Neural progenitor cell (in vitro differentiated cells): Measurements from ENCODE around the gene GCAT. TPM values are rescaled to one million over a fixed set of nuclear protein-coding genes. Genes with fewer than 3 reads are reported as not detected.

Source experiments
- DNase-seq: peaks from one replicate; pipeline ENCODE4 v3.0.0-alpha.2; 2016; ENCODE audit warnings: low spot score
- H2AFZ ChIP-seq: fragments of 200-600 bp; sonication (generic); replicated peaks from 2 replicates; pipeline ENCODE4 v1.6.1; 2016; ENCODE audit warnings: antibody characterized with exemption
- H3F3A ChIP-seq: fragments of 200-600 bp; sonication (generic); 2 replicates; pipeline ENCODE4 v1.6.1; 2016; ENCODE audit warnings: antibody characterized with exemption, low read depth
- H3K27ac ChIP-seq: fragments of 200-600 bp; sonication (generic); 2 replicates; pipeline ENCODE4 v1.5.1; 2016; ENCODE audit warnings: mild to moderate bottlenecking
- H3K27me3 ChIP-seq: fragments of 200-600 bp; sonication (generic); 2 replicates; pipeline ENCODE4 v1.6.1; 2016; ENCODE audit warnings: mild to moderate bottlenecking, moderate library complexity
- H3K36me3 ChIP-seq: fragments of 200-600 bp; sonication (generic); 2 replicates; pipeline ENCODE4 v1.5.1; 2016
- H3K4me1 ChIP-seq: fragments of 200-600 bp; sonication (generic); 2 replicates; pipeline ENCODE4 v1.6.1; 2016; ENCODE audit warnings: mixed run types
- H3K4me2 ChIP-seq: fragments of 200-600 bp; sonication (generic); 2 replicates; pipeline ENCODE4 v1.6.1; 2016
- H3K4me3 ChIP-seq: fragments of 200-600 bp; sonication (generic); 2 replicates; pipeline ENCODE4 v1.5.1; 2016
- H3K79me2 ChIP-seq: fragments of 200-600 bp; sonication (generic); 2 replicates; pipeline ENCODE4 v1.6.1; 2016; ENCODE audit warnings: low read depth
- H3K9ac ChIP-seq: fragments of 200-600 bp; sonication (generic); 2 replicates; pipeline ENCODE4 v1.6.1; 2016
- H3K9me3 ChIP-seq: fragments of 200-600 bp; sonication (generic); 2 replicates; pipeline ENCODE4 v1.5.1; 2016; ENCODE audit warnings: low read depth
- H4K20me1 ChIP-seq: fragments of 200-600 bp; sonication (generic); 2 replicates; pipeline ENCODE4 v1.6.1; 2016; ENCODE audit warnings: low read depth
- H3K27ac Mint-ChIP-seq: 3 replicates; pipeline ENCODE4 v1.8.0; 2021; ENCODE audit warnings: mixed read lengths
- H3K27me3 Mint-ChIP-seq: 2 replicates; pipeline ENCODE4 v1.8.0; 2022; ENCODE audit warnings: low read depth, mild to moderate bottlenecking, inconsistent platforms, moderate library complexity, mixed read lengths; ENCODE audit not compliant: insufficient read depth
- H3K36me3 Mint-ChIP-seq: 3 replicates; pipeline ENCODE4 v1.8.0; 2021; ENCODE audit warnings: mixed read lengths
- H3K4me1 Mint-ChIP-seq: 3 replicates; pipeline ENCODE4 v1.8.0; 2021; ENCODE audit warnings: mixed read lengths
- H3K4me3 Mint-ChIP-seq: 3 replicates; pipeline ENCODE4 v1.8.0; 2021; ENCODE audit warnings: mild to moderate bottlenecking, moderate library complexity, mixed read lengths
- H3K9me3 Mint-ChIP-seq: 3 replicates; pipeline ENCODE4 v1.8.0; 2020; ENCODE audit warnings: mixed read lengths
- EZH2 ChIP-seq: fragments of 200-600 bp; sonication (generic); IDR thresholded peaks from 2 replicates; pipeline ENCODE4 v1.6.1; 2017; ENCODE audit warnings: antibody characterized with exemption, mild to moderate bottlenecking, moderate library complexity
- EZH2phosphoT487 ChIP-seq: fragments of 200-600 bp; sonication (generic); IDR thresholded peaks from 2 replicates; pipeline ENCODE4 v1.6.1; 2017; ENCODE audit warnings: antibody characterized with exemption
- total RNA-seq: library from RNA; depleted of rRNA; stranded (reverse); fragments of >200 nt; gene quantifications from 2 replicates; pipeline ENCODE4 v1.2.3, GENCODE V29; 2015; ENCODE audit warnings: low replicate concordance
- TF ChIP-seq, protein P1 (sequence below): fragments of 200-600 bp; sonication (generic); IDR thresholded peaks from 2 replicates; pipeline ENCODE4 v1.5.1; 2017; ENCODE audit warnings: antibody characterized with exemption, mild to moderate bottlenecking

Gene GCAT
- total RNA-seq, 1 donor from 2014 or later, result 21.2 TPM

DNA sequence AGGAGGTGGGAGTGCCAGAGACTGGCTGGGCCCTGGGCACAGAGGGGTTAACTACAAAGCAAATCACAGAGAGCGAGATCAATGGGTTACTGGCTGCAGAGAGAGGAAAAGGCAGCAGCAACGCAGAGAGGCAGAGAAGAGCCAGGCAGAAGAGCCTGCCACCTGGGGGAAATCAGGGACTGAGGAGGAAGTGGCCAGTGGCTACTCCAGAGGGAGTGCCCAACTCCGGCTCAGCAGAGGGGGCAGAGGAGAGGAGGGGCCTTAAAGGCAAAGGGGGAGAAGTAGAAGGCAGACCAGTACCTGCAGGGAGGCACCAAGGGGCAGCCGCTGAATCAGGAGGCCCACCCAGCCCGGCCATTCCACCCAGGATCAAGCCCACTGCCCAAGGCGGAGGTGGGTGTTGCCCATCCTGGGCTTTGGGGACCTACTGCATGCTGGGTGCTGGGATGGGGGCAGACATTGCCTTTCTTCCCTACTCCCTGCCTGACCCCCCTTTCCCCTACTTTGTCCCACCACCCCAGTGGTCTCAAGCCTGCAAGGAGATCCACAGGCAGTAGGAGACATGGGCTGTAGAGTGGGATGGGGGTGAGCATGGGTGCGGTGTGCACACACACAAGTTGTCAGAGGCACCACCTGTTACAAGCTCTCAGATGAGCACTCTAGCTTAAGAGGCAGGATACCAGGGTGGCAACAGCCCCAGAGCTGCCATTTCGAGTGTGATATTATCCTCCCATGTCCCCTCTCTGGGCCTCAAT is 14.5 kb downstream of the GCAT start:
- H3K4me3 Mint-ChIP-seq, result peak overlapping the region; percentile 11
- H3K36me3 Mint-ChIP-seq, result no peaks in the 10 kb centered on the region
- peak overlapping the region; percentile 13 for H3K27ac Mint-ChIP-seq
- peaks cover 32% of the 10 kb centered on the region for H3K27me3 Mint-ChIP-seq
- peaks cover 25% of the 10 kb centered on the region for H3K4me1 Mint-ChIP-seq
- peaks cover 26% of the 10 kb centered on the region for H3K4me1 ChIP-seq
- H3K9me3 ChIP-seq, result no peaks in the 10 kb centered on the region
- DNase-seq, result peak; percentile 70
- H3K4me2 ChIP-seq, result peak overlapping the region; percentile 58
- H2AFZ ChIP-seq, result peak overlapping the region; percentile 82
- H3K36me3 ChIP-seq, result no peaks in the 10 kb centered on the region
- H3K4me3 ChIP-seq, result no peak overlapping the region
- H3K27me3 ChIP-seq, result peaks cover 79% of the 10 kb centered on the region
- H3K27ac ChIP-seq, result no peak overlapping the region
- no peak for TF ChIP-seq EZH2phosphoT487
- TF ChIP-seq, protein P1, sequence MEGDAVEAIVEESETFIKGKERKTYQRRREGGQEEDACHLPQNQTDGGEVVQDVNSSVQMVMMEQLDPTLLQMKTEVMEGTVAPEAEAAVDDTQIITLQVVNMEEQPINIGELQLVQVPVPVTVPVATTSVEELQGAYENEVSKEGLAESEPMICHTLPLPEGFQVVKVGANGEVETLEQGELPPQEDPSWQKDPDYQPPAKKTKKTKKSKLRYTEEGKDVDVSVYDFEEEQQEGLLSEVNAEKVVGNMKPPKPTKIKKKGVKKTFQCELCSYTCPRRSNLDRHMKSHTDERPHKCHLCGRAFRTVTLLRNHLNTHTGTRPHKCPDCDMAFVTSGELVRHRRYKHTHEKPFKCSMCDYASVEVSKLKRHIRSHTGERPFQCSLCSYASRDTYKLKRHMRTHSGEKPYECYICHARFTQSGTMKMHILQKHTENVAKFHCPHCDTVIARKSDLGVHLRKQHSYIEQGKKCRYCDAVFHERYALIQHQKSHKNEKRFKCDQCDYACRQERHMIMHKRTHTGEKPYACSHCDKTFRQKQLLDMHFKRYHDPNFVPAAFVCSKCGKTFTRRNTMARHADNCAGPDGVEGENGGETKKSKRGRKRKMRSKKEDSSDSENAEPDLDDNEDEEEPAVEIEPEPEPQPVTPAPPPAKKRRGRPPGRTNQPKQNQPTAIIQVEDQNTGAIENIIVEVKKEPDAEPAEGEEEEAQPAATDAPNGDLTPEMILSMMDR, result no peak
- TF ChIP-seq EZH2, result no peak
- H3K9me3 Mint-ChIP-seq, result no peaks in the 10 kb centered on the region
- peaks cover 53% of the 10 kb centered on the region for H3F3A ChIP-seq
- H3K79me2 ChIP-seq, result no peaks in the 10 kb centered on the region
- H3K9ac ChIP-seq, result no peak overlapping the region
- peaks cover 2% of the 10 kb centered on the region for H4K20me1 ChIP-seq

DNA sequence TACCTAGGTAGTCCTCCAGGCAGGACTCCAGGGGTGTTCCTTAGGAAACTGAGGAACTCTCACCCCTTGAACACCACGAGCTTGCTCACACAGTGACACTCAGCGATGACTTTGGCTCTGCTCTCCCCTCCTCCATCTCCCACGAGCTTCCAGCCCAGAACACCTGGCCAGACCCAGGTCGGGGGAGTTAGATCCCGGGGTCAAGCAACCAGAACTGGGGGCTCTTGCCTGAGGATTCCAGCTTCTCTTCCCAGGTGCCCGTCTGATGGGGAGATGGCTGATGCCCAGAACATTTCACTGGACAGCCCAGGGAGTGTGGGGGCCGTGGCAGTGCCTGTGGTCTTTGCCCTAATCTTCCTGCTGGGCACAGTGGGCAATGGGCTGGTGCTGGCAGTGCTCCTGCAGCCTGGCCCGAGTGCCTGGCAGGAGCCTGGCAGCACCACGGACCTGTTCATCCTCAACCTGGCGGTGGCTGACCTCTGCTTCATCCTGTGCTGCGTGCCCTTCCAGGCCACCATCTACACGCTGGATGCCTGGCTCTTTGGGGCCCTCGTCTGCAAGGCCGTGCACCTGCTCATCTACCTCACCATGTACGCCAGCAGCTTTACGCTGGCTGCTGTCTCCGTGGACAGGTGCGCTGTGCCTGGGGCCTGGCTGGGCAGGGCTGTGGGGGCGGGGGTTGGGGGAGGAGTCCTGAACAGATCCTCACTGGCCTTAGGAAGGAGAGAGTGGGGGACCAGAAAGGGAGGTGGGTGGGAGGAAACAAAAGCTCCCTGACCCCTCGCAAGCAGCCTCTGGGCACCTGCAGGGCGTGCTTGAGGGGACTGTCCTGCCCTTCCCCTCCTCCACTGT is 15.6 kb downstream of the GCAT start, which contains the start of gene GALR3:
Gene GALR3 (plus strand): TSS at position 249 of the 852 bp plus-strand sequence. CDS start 25 bp downstream, at position 274.
- peaks cover 71% of the 10 kb centered on the region for H3K27me3 ChIP-seq
- Mint-ChIP-seq H3K4me1 (peaks cover 17% of the 10 kb centered on the region), H3K27me3 (peaks cover 32% of the 10 kb centered on the region), H3K36me3 (no peaks in the 10 kb centered on the region), H3K4me3 (peak within 1 kb of the TSS; percentile 71), H3K9me3 (no peaks in the 10 kb centered on the region), H3K27ac (no peak within 1 kb of the TSS)
- H3K4me2 ChIP-seq, result peak within 1 kb of the TSS; percentile 78
- no peak within 1 kb of the TSS for H3K9ac ChIP-seq
- no peak for TF ChIP-seq EZH2
- no peak for TF ChIP-seq EZH2phosphoT487
- TF ChIP-seq, protein P1, result no peak
- H3F3A ChIP-seq, result peaks cover 42% of the 10 kb centered on the region
- no peak within 1 kb of the TSS for H3K27ac ChIP-seq
- H4K20me1 ChIP-seq, result no peaks in the 10 kb centered on the region
- no peak for DNase-seq
- H3K9me3 ChIP-seq, result no peaks in the 10 kb centered on the region
- H3K4me1 ChIP-seq, result peaks cover 19% of the 10 kb centered on the region
- no peaks in the 10 kb centered on the region for H3K36me3 ChIP-seq
- H2AFZ ChIP-seq, result peak within 1 kb of the TSS; percentile 82
- H3K79me2 ChIP-seq, result no peaks in the 10 kb centered on the region
- H3K4me3 ChIP-seq, result peak within 1 kb of the TSS; percentile 45

DNA sequence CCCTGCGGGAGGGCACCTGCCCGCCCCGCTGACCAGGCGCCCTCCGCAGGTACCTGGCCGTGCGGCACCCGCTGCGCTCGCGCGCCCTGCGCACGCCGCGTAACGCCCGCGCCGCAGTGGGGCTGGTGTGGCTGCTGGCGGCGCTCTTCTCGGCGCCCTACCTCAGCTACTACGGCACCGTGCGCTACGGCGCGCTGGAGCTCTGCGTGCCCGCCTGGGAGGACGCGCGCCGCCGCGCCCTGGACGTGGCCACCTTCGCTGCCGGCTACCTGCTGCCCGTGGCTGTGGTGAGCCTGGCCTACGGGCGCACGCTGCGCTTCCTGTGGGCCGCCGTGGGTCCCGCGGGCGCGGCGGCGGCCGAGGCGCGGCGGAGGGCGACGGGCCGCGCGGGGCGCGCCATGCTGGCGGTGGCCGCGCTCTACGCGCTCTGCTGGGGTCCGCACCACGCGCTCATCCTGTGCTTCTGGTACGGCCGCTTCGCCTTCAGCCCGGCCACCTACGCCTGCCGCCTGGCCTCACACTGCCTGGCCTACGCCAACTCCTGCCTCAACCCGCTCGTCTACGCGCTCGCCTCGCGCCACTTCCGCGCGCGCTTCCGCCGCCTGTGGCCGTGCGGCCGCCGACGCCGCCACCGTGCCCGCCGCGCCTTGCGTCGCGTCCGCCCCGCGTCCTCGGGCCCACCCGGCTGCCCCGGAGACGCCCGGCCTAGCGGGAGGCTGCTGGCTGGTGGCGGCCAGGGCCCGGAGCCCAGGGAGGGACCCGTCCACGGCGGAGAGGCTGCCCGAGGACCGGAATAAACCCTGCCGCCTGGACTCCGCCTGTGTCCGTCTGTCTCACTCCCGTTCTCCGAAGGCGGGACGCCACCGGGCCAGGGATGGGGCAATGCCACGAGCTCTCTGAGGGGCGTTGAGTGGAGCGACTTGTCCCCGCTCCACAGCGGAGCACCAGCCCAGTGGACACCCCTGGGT is 17.2 kb downstream of the GCAT start:
- Histone ChIP-seq H3K4me3 (peak overlapping the region; percentile 45), H3K4me1 (peaks cover 12% of the 10 kb centered on the region), H3F3A (peaks cover 34% of the 10 kb centered on the region), H3K79me2 (no peaks in the 10 kb centered on the region), H3K9me3 (no peaks in the 10 kb centered on the region), H3K4me2 (peak overlapping the region; percentile 78), H4K20me1 (no peaks in the 10 kb centered on the region), H3K36me3 (no peaks in the 10 kb centered on the region), H3K9ac (no peak overlapping the region), H3K27me3 (peaks cover 55% of the 10 kb centered on the region), H3K27ac (no peak overlapping the region), H2AFZ (peak overlapping the region; percentile 85)
- H3K36me3 Mint-ChIP-seq, result peaks cover 3% of the 10 kb centered on the region
- no peaks in the 10 kb centered on the region for H3K9me3 Mint-ChIP-seq
- H3K27ac Mint-ChIP-seq, result no peak overlapping the region
- no peak overlapping the region for H3K4me3 Mint-ChIP-seq
- DNase-seq, result peak; percentile 77
- TF ChIP-seq EZH2phosphoT487 (peak; percentile 32), EZH2 (peak; percentile 17)
- TF ChIP-seq, protein P1, result peak; percentile 36
- H3K4me1 Mint-ChIP-seq, result peaks cover 11% of the 10 kb centered on the region
- H3K27me3 Mint-ChIP-seq, result peaks cover 34% of the 10 kb centered on the region
